NCI-H748 (cell line): ENCODE measurements around the gene CENPO.

ENCODE experiments used
- DNase-seq: peaks from one replicate; lab custom pipeline; 2025; ENCODE audit not compliant: unreplicated experiment; lab: John Stamatoyannopoulos, UW

Gene CENPO

GRCh38 chr2:24836206-24836605, 43.0 kb downstream of the CENPO start:
- DNase-seq, result no peak

GRCh38 chr2:24836706-24837105, 43.5 kb downstream of the CENPO start:
- DNase-seq, result no peak

GRCh38 chr2:24837996-24838513, 44.8 kb downstream of the CENPO start:
- no peak for DNase-seq

GRCh38 chr2:24838541-24838940, 45.3 kb downstream of the CENPO start:
- no peak for DNase-seq

DNA sequence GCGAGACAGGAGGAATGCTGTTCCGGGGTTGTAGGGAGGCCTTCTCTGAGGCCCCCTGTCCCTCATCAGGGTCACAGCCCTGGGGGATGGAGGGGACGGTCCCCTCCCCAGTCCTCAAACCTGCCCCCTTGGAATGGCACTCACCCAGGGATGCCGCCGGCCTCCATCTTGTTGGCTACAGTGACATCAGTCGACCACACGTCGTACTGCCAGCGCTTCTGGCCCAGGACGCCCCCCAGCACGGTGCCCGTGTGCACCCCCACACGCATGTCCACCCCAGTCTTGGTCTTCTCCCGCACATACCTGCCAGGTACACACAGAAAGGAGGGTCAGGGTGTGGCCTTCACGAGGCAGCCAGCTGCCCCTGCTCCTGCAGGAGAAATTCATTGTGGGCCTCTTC, 46.5 kb downstream of the CENPO start:
- no peak for DNase-seq

DNA sequence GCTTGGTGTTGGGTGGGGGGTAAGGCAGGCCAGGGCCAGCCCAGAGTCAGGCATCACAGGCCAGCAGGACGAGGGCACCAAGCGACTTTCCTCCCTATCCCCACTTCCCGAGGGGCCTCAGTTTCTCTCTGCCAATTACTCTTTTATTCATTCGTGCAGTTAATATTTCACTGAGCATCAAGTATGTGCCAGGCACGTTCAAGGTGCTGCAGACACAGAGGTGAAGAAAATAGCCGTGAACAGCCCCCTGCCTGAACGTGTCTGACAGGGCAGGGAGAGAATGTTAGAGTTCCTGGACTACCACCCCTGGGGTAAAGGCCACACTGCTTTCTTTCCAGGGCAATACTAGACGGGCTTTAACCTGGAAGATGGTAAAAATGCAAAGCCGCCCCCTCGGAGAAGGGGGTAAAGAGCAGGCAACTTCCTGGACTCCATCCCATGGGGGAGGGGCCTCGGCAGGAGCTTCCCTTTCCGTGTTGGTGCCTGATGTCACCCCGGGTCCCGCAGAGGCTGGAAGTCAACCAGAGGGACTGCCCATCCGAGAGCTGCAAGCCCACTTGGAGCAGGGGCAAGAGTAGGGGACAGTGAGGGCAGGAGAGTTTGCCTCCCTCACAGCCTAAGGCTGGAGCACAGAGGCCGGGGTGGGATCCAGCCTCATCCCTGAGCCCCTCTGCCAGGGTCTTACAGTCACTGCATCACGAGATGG, 47.1 kb downstream of the CENPO start:
- DNase-seq, result no peak

DNA sequence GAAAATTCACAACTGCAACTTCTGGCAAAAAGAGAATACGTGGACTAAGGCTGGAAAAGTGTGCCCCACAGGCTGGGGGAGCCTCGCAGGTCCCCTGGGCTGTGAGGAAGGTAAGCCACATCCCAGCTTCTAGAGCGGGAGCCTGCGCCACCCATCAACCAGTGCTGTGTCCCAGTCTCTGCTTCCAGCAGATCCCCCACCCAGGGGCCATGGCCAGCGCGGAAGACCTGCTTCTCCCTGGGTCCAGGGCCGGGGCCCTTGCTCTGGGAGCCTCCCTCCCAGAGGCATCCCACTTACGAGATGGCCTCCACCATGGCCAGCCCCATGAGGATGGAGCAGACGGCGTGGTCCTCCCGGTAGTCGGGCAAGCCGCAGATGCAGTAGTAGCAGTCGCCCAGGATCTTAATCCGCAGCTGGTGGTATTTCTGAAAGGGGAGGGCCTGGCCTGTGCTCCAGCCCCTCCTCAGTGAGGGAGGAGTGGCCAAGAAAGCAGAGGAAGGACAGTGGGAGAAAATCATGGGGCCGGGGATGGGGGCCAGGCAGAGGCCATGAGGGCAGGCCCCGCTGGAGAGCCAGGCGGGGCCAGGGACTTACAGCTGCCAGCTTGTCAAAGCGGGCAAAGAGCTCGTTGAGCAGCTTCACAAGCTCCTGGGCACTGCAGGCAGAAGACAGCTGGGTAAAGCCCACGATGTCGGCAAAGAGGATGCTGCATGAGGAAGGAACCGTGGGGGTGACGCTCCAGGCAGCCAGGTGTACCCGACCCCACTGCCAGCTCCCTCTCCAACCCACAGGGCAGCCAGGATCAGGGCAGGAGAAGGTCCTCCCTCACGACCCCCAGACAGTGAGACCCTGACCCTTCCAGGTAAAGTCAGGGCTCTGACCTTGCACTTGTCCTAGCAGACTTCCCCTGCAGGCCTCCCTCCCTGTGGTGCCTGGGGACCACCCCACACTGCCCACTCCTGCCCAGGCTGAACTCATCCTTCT, 48.0 kb downstream of the CENPO start:
- no peak for DNase-seq

DNA sequence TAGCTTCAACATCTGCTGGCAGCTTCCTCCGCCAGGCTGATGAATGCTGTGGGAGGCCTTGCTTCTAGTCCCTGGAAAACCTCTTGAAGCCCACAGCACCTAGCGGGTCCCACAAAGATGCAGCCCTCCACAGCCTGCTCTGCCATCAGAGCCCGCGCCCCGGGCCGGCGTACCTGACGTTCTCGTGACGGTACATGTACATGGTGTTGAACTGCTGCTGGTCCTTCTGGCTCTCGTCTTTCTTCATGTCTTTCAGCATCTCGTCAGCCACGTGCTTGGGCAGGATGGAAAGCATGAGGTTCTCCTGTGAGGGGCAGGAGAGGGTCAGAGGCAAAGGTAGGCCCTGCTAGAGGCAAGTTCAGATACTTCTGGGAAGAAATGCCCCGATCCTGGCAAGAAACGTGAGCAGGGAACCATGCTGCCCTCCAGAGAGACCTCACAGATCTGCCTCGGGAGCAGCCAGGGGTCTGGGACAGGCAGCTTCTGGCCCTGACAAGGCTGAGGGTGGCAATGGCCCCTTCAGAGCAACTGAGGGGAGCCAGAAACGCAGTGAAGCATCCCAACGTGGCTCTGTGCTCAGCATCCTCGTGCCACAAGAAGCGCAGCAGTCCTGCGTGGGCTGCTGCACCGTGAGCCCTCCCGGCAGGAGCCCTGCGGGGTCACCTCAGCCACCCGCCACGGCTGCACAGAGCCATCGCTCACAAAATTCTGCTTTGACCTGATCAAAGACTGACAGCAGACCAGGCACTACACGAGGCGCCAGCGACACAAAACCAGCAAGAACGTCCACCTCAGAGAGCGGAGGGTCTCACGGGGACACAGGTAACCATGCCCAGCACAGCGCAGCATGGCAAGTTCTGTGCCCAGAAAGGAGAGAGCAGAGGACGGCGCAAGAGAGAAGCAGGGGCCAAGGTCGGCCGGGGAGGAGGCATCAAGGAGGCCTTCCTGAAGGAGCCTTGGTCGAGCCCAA, 49.1 kb downstream of the CENPO start:
- no peak for DNase-seq

DNA sequence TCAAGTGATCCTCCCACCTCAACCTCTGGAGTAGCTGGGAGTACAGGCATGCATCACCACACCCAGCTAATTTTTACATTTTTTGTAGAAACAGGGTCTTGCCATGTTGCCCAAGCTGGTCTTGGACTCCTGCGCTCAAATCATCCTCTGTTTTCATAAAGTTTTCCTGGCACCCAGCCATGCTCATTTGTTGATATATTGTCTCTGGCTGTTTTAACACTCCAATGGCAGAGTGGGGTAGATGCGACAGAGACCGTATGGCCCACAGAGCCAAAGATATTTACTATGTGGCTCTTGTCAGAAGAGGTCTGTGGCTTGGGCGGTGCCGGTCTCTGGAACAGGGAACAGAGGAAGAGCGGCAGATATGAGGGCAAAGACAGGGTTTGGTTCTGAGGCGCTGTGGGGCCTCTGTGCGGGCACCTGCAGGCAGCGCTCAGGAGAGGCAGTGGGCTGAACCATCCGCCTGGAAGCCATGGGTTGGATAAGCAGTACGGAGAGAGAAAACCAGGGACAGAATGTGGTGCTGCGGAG, 50.2 kb downstream of the CENPO start:
- DNase-seq, result no peak

DNA sequence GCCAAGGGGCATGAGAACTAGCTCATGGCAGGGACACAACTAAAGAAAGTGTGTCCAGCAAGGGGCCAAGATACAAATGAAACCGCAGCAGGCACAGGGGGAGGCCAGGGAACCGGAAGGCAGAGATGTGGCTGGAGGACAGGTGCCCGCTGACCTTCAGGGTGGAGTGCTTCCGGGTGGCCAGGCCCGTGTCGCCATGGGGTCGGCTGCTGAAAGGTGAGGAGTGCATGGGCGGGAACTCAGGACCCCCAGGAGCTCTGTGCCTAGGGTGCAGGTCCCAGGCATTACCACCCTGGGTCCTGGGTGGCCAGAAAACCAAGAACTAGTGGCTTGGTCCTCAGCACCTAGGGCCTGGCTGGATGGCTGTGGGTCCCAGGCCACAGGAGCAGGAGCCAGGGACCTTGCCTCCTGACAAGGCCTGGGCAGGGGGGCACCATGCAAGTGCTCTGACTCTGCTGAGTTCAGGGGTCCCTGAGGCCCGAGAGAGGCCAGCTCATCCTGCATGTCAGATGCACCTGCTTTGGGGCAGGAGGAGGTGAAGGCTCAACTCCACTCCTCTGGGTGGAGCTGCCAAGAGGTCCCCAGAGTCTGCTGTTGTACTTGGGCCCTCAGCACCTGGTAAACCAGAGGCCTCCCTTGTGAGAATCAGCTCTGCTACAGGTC, 50.9 kb downstream of the CENPO start:
- DNase-seq, result no peak

GRCh38 chr2:24845691-24846090, 52.5 kb downstream of the CENPO start:
- DNase-seq, result no peak

- DNase-seq, result no peak
Observed at GRCh38 chr2:24850944-24851343, 57.7 kb downstream of the CENPO start.

GRCh38 chr2:24852026-24852425, 58.8 kb downstream of the CENPO start:
- no peak for DNase-seq

DNA sequence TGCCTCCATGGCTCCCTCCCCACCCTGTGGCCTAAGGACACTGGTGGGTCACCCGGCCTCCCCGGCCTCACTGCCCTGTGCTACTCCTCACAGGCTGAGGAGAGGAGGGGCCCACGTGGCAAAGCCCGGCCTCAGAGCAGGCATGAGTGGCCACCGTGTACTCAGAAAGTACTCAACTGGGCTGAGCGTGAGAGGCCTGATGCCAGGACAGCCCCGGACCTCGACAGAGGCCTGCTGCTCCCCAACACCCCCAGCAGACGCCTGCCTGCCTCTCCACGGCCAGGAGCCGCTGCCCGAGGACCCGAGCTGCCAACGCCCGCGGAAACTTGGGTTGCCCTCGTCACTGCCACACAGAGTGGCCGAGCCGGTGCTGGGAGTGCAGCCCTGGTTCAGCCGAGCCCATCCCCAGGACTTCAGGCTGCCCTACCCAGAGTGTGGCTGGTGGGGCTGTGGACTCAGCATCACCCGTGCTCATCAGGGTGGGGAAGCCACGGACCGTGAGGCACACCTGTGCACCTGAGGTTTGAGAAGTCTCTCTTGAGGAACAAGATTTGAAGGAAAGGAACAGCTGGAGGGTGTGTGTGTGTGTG, 59.3 kb downstream of the CENPO start:
- no peak for DNase-seq

DNA sequence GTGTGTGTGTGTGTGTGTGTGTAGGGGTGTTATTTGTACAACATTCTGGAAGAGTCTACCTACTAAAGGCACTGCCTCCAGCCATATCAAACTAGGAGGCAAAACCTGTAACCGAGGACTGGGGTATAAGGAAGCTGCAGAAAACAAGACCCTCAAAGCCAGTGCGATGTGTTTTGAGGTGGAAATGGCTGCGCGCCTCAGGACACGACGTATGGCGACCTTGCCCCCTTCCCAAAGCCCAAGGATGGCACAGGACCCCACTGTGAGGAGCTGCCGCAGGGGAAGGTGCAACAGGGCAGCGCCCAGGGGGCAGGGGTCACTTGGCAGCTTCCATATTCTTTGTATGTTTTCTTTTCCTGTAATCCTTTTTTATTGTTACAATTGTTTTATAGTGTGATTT, 59.8 kb downstream of the CENPO start:
- no peak for DNase-seq

GRCh38 chr2:24853996-24854395, 60.8 kb downstream of the CENPO start:
- no peak for DNase-seq

DNA sequence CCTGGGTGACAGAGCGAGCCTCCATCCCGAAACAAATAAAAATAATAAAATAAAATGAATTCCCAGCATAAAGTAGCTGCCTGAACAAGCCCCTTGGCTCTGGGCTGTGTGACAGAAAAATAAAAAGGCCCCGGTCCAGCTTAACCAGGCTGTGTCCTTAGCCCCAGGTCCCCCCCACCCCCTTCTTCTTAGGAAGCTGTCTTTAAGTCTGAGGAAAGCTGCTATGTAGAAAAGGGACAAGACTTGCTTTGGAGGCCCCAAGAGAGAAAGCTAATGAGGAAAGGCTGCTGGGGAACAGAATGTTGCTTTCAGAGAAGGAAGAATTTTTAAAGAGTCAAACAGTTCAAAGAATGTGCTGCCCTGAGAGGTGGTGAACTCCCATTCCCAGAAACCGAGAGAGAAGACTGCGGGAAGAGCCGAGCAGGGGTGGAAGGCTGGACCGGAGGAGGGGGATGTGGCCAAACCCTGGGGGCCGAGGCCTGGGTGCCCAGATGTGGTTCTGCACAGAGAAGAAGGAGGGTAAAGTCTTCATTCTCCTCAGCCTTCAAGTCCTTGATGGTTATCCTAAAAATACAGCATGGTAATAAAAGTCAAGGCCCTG, 61.9 kb downstream of the CENPO start:
- no peak for DNase-seq

DNA sequence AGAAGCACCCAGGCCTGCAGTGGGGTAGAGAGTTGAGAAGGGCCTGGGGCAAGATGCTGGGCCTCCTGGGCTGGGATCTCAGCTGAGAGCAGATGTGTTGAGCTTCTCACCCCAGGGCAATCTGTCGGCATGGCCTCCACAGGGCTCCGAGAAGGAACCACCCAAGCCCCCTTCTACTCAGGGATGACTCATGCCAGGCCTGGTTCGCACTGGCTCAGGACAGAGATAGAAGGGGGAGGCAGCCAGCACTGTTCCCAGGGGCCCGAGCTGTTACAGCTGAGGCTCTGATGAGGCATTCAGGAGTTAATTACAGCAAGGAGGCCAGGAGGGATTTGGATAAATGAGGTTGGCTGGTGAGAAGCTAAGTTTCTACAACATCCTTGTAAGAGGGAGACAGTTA, 62.5 kb downstream of the CENPO start:
- no peak for DNase-seq

DNA sequence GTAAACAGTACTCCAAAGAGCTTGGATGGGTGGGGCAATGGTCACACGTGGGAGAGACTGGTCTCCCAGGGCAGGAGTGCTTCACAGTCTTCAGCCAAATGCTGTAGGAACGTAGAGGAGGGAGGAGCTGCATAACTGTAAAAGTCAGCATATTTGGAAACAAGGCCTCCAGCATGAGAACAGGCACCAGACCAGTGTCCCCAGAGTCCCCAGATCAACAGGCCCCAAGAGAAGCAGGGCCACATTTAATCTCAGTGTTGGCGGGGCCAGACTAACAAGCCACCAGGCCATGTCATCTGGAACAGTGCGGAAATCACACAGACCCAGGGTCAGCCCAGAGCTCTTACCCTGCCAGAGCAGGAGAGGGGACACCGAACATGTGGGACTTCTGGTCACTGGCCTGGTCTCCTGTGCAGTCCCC, 63.6 kb downstream of the CENPO start:
- no peak for DNase-seq
